ENCODE measurements around the gene ROGDI.

The ROGDI gene

GRCh38 chr16:4801962-4802658 lies at the start of gene ROGDI:
ROGDI (minus strand) TSS chr16:4802633; CDS start chr16:4802571, 62 bp downstream.
- H3K27ac ChIP-seq (ENCODE audit: low read depth, low read length) = peak within 1 kb of the TSS; percentile 25; the same call in 1 of the 2 replicates
- no peaks in the 10 kb centered on the region for H3K79me2 ChIP-seq (ENCODE audit: control insufficient read depth, insufficient read depth, low read length, unreplicated experiment)
- 0 out of 2 replicates have a peak, but pooled peaks cover under 1% of the 10 kb centered on the region for H3K36me3 ChIP-seq (ENCODE audit: insufficient read depth, low read length)
- peak within 1 kb of the TSS; percentile 78 for H2AFZ ChIP-seq (ENCODE audit: low read length, unreplicated experiment)
- H3K4me3 ChIP-seq (ENCODE audit: low read depth, low read length) = peak within 1 kb of the TSS; percentile 82
- peaks cover 3% of the 10 kb centered on the region for H3K4me1 ChIP-seq (ENCODE audit: control insufficient read depth, insufficient read depth, low read length, unreplicated experiment)
- H3K27me3 ChIP-seq (ENCODE audit: insufficient read depth, low read length) = no peaks in the 10 kb centered on the region

GRCh38 chr16:4850211-4850610 lies 47.8 kb upstream of the ROGDI start:
- Histone ChIP-seq H3K36me3 (ENCODE audit: insufficient read depth, low read length) (peaks cover 10% of the 10 kb centered on the region), H2AFZ (ENCODE audit: low read length, unreplicated experiment) (no peak overlapping the region), H3K27me3 (ENCODE audit: insufficient read depth, low read length) (no peaks in the 10 kb centered on the region), H3K79me2 (ENCODE audit: control insufficient read depth, insufficient read depth, low read length, unreplicated experiment) (peaks cover 86% of the 10 kb centered on the region), H3K27ac (ENCODE audit: low read depth, low read length) (no peak overlapping the region), H3K4me3 (ENCODE audit: low read depth, low read length) (peak overlapping the region; percentile 88), H3K4me1 (ENCODE audit: control insufficient read depth, insufficient read depth, low read length, unreplicated experiment) (peaks cover 39% of the 10 kb centered on the region)

- peak overlapping the region; percentile 88 for H3K27ac ChIP-seq (ENCODE audit: low read depth, low read length)
- peaks cover 81% of the 10 kb centered on the region for H3K79me2 ChIP-seq (ENCODE audit: control insufficient read depth, insufficient read depth, low read length, unreplicated experiment)
- H2AFZ ChIP-seq (ENCODE audit: low read length, unreplicated experiment) = peak overlapping the region; percentile 75
These were observed 45.5 kb upstream of the ROGDI start for GRCh38 chr16:4847774-4848587.

DNA sequence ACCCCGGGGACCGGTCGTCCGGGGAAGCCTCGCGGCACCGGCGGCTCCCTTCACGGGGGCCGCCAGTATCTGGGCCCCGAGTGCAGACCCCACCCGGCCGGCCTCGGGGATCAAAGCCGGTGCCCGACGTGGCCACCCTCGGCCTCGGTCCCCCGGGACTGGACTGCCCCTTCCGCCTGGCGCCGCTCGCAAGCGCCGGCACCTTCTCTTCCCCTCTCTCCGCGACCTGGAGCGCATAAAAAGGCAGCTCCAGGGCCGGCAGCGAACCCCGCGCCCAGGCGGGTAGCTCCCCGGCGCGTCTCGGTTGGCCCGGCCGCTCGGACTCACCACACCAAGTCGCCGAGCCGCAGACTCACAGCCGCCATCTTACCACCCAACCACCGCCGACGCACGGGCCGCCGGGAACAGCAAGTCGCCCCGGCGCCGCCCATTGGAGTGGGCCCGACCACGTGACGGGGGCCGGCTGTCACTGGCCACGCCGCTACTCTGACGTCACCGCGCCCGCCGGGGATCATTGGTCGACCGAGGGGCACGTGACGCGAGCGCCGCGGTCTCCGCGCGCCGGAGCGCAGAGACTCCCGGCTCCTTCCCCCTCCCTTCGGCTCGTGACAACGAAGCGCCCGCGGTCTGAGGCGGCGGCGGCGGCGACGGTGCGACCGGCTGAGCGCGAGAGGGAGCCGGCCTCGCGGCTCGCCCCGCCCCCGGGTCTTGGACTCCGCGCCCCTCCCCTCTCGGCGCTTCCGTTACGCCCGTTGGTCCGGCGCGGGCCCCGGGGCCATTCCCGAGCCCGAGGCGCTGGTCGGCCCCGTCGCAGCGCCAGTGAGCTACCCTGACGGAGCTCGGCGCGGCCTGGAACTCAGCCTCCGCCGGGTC lies 44.7 kb upstream of the ROGDI start, which contains the start of the genes GLYR1 and UBN1:
Gene GLYR1, minus strand, starts transcription at position 388 of the 873 bp plus-strand sequence. Its CDS starts 23 bp downstream, at position 365.
Gene UBN1, plus strand, starts transcription at position 581 of the 873 bp plus-strand sequence. CDS start 5,437 bp downstream, outside the sequence.
- peaks cover 73% of the 10 kb centered on the region for H3K79me2 ChIP-seq (ENCODE audit: control insufficient read depth, insufficient read depth, low read length, unreplicated experiment)
- no peaks in the 10 kb centered on the region for H3K27me3 ChIP-seq (ENCODE audit: insufficient read depth, low read length)
- peaks cover 28% of the 10 kb centered on the region for H3K4me1 ChIP-seq (ENCODE audit: control insufficient read depth, insufficient read depth, low read length, unreplicated experiment)
- H2AFZ ChIP-seq (ENCODE audit: low read length, unreplicated experiment) = peak within 1 kb of the TSS; percentile 75
- peak within 1 kb of the TSS; percentile 88 for H3K4me3 ChIP-seq (ENCODE audit: low read depth, low read length)
- peaks cover 15% of the 10 kb centered on the region; the same call in 1 of the 2 replicates for H3K36me3 ChIP-seq (ENCODE audit: insufficient read depth, low read length)
- H3K27ac ChIP-seq (ENCODE audit: low read depth, low read length) = peak within 1 kb of the TSS; percentile 88

More at GRCh38 chr16:4847774-4848587, 45.5 kb upstream of the ROGDI start:
- Histone ChIP-seq H3K27me3 (ENCODE audit: insufficient read depth, low read length) (no peaks in the 10 kb centered on the region), H3K4me3 (ENCODE audit: low read depth, low read length) (peak overlapping the region; percentile 88), H3K36me3 (ENCODE audit: insufficient read depth, low read length) (peaks cover 14% of the 10 kb centered on the region), H3K4me1 (ENCODE audit: control insufficient read depth, insufficient read depth, low read length, unreplicated experiment) (peaks cover 37% of the 10 kb centered on the region)

GRCh38 chr16:4846503-4846900 lies 44.1 kb upstream of the ROGDI start:
- peaks cover 15% of the 10 kb centered on the region; the same call in 1 of the 2 replicates for H3K36me3 ChIP-seq (ENCODE audit: insufficient read depth, low read length)
- peak overlapping the region; percentile 88 for H3K27ac ChIP-seq (ENCODE audit: low read depth, low read length)
- H3K27me3 ChIP-seq (ENCODE audit: insufficient read depth, low read length) = no peaks in the 10 kb centered on the region
- peak overlapping the region; percentile 88 for H3K4me3 ChIP-seq (ENCODE audit: low read depth, low read length)
- peaks cover 68% of the 10 kb centered on the region for H3K79me2 ChIP-seq (ENCODE audit: control insufficient read depth, insufficient read depth, low read length, unreplicated experiment)
- peaks cover 23% of the 10 kb centered on the region for H3K4me1 ChIP-seq (ENCODE audit: control insufficient read depth, insufficient read depth, low read length, unreplicated experiment)
- peak overlapping the region; percentile 75 for H2AFZ ChIP-seq (ENCODE audit: low read length, unreplicated experiment)

- peaks cover 26% of the 10 kb centered on the region for H3K79me2 ChIP-seq (ENCODE audit: control insufficient read depth, insufficient read depth, low read length, unreplicated experiment)
- no peak overlapping the region for H3K27ac ChIP-seq (ENCODE audit: low read depth, low read length)
- peaks cover 35% of the 10 kb centered on the region for H3K36me3 ChIP-seq (ENCODE audit: insufficient read depth, low read length)
These were observed 38.6 kb upstream of the ROGDI start for GRCh38 chr16:4840984-4841383.

GRCh38 chr16:4839942-4840341 lies 37.5 kb upstream of the ROGDI start:
- no peak overlapping the region for H3K27ac ChIP-seq (ENCODE audit: low read depth, low read length)
- peaks cover 15% of the 10 kb centered on the region for H3K79me2 ChIP-seq (ENCODE audit: control insufficient read depth, insufficient read depth, low read length, unreplicated experiment)
- H3K27me3 ChIP-seq (ENCODE audit: insufficient read depth, low read length) = no peaks in the 10 kb centered on the region
- no peak overlapping the region for H2AFZ ChIP-seq (ENCODE audit: low read length, unreplicated experiment)
- H3K4me3 ChIP-seq (ENCODE audit: low read depth, low read length) = no peak overlapping the region
- no peaks in the 10 kb centered on the region for H3K4me1 ChIP-seq (ENCODE audit: control insufficient read depth, insufficient read depth, low read length, unreplicated experiment)
- H3K36me3 ChIP-seq (ENCODE audit: insufficient read depth, low read length) = peaks cover 39% of the 10 kb centered on the region

More at GRCh38 chr16:4840984-4841383, 38.6 kb upstream of the ROGDI start:
- no peak overlapping the region for H2AFZ ChIP-seq (ENCODE audit: low read length, unreplicated experiment)
- H3K4me1 ChIP-seq (ENCODE audit: control insufficient read depth, insufficient read depth, low read length, unreplicated experiment) = peaks cover 8% of the 10 kb centered on the region
- no peak overlapping the region for H3K4me3 ChIP-seq (ENCODE audit: low read depth, low read length)
- H3K27me3 ChIP-seq (ENCODE audit: insufficient read depth, low read length) = no peaks in the 10 kb centered on the region

GRCh38 chr16:4837733-4838501 lies 35.5 kb upstream of the ROGDI start:
- Histone ChIP-seq H3K27ac (ENCODE audit: low read depth, low read length) (no peak overlapping the region), H3K27me3 (ENCODE audit: insufficient read depth, low read length) (no peaks in the 10 kb centered on the region), H3K4me3 (ENCODE audit: low read depth, low read length) (no peak overlapping the region), H3K36me3 (ENCODE audit: insufficient read depth, low read length) (peaks cover 34% of the 10 kb centered on the region; the same call in 1 of the 2 replicates), H2AFZ (ENCODE audit: low read length, unreplicated experiment) (no peak overlapping the region), H3K4me1 (ENCODE audit: control insufficient read depth, insufficient read depth, low read length, unreplicated experiment) (no peaks in the 10 kb centered on the region), H3K79me2 (ENCODE audit: control insufficient read depth, insufficient read depth, low read length, unreplicated experiment) (peaks cover 12% of the 10 kb centered on the region)

- H3K36me3 ChIP-seq (ENCODE audit: insufficient read depth, low read length) = peaks cover 44% of the 10 kb centered on the region
- peaks cover 12% of the 10 kb centered on the region for H3K79me2 ChIP-seq (ENCODE audit: control insufficient read depth, insufficient read depth, low read length, unreplicated experiment)
These were observed 34.3 kb upstream of the ROGDI start for GRCh38 chr16:4836727-4837126.

More at GRCh38 chr16:4836727-4837126, 34.3 kb upstream of the ROGDI start:
- Histone ChIP-seq H3K27ac (ENCODE audit: low read depth, low read length) (no peak overlapping the region), H3K4me1 (ENCODE audit: control insufficient read depth, insufficient read depth, low read length, unreplicated experiment) (no peaks in the 10 kb centered on the region), H3K4me3 (ENCODE audit: low read depth, low read length) (no peak overlapping the region), H3K27me3 (ENCODE audit: insufficient read depth, low read length) (no peaks in the 10 kb centered on the region), H2AFZ (ENCODE audit: low read length, unreplicated experiment) (no peak overlapping the region)
